ENCODE measurements around the gene PDK2.
A peak's percentile ranks its signal among the peaks of the same experiment; 100 is the strongest.

The PDK2 gene

GRCh38 chr17:50150354-50151040, 55.3 kb downstream of the PDK2 start, which contains the start of gene PPP1R9B:
PPP1R9B (minus strand) TSS chr17:50150677; CDS start chr17:50150513, 164 bp downstream.
- Histone ChIP-seq H3K4me3 (peak within 1 kb of the TSS; percentile 90), H3K27ac (peak within 1 kb of the TSS; percentile 94 to 95)
- no peak for DNase-seq (ENCODE audit: low spot score)
- no peak for TF ChIP-seq CTCF (IDR thresholded peaks at IDR 0.05)

GRCh38 chr17:50151041-50151936, 56.1 kb downstream of the PDK2 start:
- H3K27ac ChIP-seq = peak overlapping the region; percentile 94 to 95
- H3K4me3 ChIP-seq = peak overlapping the region; percentile 90
- DNase-seq (ENCODE audit: low spot score) = peak; percentile 93
- peak; percentile 58 for TF ChIP-seq CTCF (IDR thresholded peaks at IDR 0.05)

GRCh38 chr17:50151937-50152547, 56.9 kb downstream of the PDK2 start:
- Histone ChIP-seq H3K4me3 (peak overlapping the region; percentile 90), H3K27ac (peak overlapping the region; percentile 94 to 95)
- TF ChIP-seq CTCF (IDR thresholded peaks at IDR 0.05) = no peak
- DNase-seq (ENCODE audit: low spot score) = no peak

GRCh38 chr17:50152736-50153135, 57.6 kb downstream of the PDK2 start:
- peak overlapping the region; percentile 90 for H3K4me3 ChIP-seq
- peak overlapping the region; percentile 94 to 95 for H3K27ac ChIP-seq
- TF ChIP-seq CTCF (IDR thresholded peaks at IDR 0.05) = no peak
- no peak for DNase-seq (ENCODE audit: low spot score)

GRCh38 chr17:50153650-50154575, 58.8 kb downstream of the PDK2 start:
- Histone ChIP-seq H3K27ac (peak overlapping the region; percentile 85 to 94), H3K4me3 (no peak overlapping the region)
- no peak for TF ChIP-seq CTCF (IDR thresholded peaks at IDR 0.05)
- DNase-seq (ENCODE audit: low spot score) = no peak

GRCh38 chr17:50154604-50155003, 59.5 kb downstream of the PDK2 start:
- H3K4me3 ChIP-seq = no peak overlapping the region
- peak overlapping the region; percentile 85 to 94 for H3K27ac ChIP-seq
- DNase-seq (ENCODE audit: low spot score) = no peak
- no peak for TF ChIP-seq CTCF (IDR thresholded peaks at IDR 0.05)

Measured in coronary artery (tissue), 2 donors.